SKM-1 treated with dmso at 0.1 percent for 144 hours (cell line): ENCODE results near the gene ZNF608.

Experiments
- DNase-seq: peaks from one replicate; lab custom pipeline; 2025; ENCODE audit not compliant: unreplicated experiment; lab: John Stamatoyannopoulos, UW

The ZNF608 gene

DNA sequence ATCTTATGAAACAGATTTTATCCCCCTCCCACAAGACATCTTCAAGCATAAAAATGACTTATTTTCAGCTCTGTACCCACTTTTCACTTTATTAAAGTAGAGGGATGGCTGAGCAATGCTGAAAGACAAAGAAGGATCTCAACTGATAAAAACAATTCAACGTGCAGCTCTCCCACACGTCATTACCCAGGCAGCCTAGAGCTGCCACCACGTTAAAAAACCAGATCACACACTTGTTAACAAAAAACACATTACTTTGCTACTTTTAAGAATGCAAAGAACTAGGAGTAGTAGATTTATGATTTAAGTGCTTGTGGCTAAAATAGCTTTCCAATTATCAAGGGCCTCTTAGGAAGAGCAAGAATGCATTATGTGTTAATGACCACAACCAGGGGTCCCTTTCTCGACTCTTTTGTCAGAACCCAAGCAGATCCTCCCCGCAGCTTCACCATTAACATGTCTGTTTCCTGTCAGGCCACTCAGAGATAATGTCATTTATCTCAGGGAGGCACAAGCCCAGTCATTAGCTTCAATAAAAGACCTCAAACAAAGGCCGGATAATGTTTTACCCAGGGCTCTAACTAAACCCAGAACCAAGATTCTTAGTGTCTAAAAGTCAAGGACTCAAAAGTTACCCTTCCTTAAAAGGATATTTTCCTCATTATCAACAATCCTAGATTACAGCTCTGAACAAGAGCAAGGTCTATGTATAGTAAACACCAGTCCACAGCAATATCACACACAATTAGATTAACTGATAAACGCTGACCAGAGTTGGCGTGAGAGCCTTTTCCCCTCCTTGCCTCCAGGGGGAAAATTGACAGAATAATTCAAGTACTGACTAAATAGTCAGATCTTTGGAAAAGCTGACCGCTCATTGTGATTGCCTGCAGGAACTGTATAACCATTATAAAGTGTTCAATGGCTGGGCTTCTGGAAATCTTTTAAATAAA, 7.5 kb downstream of the ZNF608 start:
- no peak for DNase-seq

DNA sequence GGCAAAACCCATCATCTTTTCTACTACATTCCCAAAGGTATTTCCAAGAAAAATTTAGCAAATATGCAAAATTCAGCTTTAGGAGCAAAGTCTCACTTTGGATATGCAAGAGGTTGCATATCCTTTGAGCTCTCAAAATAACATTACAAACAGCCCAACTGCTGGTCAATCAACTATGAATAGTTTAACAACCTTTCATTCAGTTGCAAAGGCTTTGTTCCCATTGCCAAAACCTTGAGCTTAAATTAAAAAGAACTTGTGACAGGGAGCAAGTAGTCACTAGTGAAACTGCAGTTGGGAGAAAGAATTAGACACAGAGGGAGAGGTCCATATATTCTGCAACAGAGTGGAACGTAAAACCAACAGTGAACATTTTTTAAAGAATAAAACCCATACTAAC, 8.8 kb downstream of the ZNF608 start:
- no peak for DNase-seq

DNA sequence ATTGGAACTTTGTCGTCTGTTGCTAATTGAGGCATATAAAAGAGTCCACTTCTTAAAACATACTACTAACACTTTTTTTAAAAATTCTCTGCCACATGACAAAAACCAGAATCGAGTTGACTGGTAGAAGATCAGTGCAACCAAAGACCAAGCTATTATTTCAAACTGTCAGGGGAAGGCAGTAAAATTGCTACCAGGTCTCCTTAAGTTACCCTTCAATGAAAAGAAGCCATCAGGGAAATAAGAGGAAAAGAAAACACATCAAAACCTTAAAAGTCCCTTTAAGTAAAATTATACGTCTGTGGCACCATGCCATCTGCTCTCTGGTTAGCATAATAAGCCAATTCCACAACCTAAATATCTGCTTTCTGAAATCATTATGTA, 9.6 kb downstream of the ZNF608 start:
- no peak for DNase-seq

DNA sequence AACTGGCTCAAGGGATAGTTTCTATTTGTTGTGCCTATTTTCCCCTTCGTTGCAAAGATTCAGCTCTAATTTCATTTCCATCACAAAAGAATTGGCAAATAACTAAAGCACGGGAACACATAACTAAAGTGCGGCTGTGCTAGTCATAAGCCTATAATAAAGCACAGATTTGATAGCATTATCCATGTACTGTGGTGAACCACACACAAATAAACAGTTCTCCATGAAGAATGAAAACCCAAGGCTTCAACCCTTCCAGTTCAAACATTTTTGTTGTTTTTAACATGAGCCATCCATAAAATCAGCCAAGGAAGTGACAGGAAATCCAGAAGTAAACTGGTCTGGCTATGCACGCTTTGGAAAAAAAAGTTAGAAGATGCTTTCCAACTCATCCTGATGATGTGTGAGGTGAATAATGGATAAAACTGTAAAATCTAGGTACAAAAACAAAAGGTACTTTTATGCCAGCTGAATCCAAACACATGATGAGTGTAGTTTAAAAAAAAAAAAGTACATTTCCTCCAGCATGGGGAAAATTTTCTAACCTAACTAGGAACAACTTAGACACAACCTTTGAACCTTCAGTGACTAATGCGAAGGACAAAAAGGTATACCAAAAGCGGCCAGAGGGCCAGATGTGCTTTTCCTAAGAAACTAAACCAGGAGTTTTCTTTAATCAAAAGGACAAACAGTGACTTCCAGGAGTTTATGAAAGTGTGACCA, 10.2 kb downstream of the ZNF608 start:
- no peak for DNase-seq

DNA sequence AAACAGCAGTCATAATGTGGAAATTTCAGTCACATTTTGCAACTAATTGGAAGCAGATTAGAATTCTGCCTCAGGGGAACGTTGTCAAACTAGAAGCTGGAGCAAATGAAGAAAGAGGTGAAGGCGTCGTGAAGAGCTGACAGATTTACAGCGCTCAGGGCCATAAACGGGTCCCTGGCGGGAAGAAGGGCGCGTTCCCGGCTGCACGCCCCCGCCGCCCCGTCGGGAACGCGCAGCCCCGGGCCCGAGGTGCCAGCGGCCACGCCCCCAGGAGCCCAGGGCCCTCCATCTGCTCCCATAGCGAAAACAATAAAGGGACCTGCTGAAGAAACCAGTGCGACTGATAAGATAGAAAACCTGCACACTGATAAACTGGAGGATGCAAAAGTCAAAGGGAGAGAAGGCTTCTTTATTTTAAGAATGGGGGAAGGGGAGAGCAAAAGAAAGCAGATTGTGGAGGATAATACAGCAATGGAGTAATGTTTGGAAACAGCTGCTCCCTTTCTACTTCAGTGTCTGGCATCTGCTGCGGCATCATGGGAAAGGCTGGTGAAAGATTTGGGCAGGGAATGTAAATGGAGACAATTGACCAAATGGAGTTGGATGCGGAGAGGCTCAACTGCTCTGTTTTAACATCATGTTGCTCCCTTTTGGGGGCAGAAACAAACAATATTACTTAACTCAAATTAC, 11.1 kb downstream of the ZNF608 start:
- no peak for DNase-seq

DNA sequence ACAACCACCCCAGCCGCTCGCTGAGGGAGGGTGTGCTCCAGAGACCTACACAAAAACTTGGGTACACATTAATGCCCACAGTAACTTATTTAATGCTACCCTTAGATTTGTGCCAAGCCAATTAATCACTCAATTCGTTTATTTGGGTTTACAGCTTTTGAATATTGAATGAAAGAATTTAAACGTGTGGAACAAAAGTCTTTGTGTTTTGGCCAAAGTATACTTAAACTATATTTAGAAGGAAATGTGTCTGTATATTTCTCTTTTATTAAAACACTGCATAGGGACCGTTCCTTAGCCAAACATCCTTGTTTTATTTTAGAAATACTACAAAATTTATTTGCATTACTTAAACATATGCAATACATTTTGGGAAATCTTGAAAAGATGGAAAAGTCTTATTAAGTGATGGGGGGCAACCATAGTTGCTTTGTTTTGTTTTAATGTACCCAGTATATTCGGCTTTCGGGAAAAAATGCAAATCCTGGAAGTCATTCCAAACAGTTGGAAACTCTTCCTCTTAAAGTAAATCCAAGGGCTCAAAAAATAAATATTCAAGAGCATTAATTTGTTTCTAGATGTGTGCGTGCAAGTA, 11.8 kb downstream of the ZNF608 start:
- DNase-seq, result no peak

DNA sequence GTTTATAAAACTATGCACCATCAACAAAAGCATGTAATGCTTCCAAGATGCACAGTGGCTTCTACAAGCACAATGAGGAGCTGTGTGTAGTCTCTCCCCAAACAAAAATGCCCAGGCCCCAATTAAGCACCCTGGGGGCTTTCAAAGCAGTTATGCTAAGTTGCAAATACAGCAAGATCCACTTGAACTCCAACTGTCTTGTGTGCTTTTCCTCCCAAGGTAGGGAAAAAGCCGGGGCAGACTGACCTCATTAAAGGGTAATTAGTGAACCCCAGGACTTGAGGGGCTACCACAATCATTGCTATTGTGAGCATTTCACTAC, 13.1 kb downstream of the ZNF608 start:
- DNase-seq, result no peak

DNA sequence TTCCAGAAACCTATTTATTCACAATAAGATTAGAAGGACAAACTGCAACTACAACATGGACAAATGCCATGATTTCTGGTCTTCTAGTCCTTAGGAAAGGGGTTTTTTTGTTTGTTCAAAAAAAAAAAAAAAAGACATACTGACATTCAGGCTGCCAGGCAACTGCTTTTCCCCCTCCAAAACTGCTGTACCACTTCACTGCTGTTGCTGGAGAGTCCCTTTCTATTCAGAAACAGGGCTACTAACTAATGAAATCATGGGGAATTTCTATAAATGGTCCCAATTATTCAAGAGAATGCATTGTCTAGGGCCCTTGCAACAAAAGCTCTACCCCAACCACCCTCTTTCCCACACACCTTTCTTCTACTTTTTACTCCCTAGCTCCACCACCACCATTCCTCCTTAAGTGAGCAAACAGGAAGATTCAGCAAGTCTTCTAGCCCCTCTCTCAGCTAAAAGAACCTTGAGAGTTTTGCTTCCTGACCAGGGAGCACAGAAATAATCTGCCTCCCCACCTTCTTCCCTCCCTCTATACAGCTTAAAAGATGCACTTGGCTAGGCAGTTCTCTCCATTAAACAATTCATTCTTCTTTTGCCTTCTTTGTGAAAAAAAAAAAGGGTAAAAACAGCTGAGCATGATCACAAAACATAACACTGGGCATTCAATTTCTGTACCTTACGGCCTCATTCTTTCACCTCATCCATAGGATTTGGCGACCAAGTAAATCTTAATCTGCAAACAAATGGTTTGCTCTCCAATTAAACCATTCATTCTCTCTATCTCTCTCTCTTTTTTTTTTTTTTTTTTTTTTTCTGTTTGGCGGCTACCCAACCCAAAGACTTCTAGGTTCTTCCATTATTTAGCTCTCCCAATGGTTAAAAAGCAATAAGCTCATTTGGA, 13.8 kb downstream of the ZNF608 start:
- DNase-seq, result no peak

DNA sequence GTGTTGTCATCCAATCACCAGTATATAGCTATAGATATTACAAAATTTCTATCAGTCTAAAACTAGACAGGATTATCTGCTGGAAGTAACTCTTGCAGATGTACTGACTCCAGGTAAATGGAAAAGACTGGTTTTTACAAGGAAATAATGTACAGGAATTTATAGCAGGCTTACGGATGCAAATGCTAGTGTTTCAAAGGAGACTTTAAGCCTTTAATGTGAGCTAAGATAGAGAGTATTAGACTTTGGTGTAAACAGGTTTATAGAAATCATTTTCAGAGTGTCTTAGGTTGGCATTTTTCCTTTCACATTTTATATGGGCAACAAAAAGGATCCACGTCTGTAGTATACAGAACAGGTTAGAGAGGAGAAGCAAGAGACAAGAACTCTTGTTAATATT, 16.1 kb downstream of the ZNF608 start:
- no peak for DNase-seq

DNA sequence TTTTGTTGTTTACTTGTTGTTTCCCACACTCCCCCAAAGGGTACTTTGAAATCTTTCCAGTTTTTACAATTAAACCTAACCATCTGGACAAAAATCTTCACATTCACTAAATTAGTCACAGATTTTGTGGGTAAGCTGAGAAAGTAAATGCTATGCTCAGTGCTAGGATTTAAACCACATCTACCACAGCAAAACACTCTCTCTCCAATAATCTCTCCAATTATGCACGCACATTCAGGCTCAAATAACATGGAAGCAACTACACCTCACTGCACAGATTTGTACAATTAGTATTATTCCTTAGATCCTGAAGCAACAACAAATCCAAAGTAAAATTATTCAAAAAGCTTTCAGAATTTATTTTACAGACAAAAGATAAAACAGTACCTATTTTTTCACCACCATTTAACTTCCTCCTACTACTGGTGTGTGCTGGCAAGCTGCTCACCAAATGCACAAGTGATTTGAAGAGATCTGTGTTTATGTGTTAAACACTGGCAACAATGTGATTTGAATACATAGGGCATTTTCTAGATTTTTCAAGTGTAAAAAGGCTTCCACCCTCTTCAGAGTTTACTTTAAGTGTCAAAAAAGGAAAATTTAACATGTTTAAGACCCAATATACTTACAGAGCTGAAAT, 16.6 kb downstream of the ZNF608 start:
- DNase-seq, result no peak

DNA sequence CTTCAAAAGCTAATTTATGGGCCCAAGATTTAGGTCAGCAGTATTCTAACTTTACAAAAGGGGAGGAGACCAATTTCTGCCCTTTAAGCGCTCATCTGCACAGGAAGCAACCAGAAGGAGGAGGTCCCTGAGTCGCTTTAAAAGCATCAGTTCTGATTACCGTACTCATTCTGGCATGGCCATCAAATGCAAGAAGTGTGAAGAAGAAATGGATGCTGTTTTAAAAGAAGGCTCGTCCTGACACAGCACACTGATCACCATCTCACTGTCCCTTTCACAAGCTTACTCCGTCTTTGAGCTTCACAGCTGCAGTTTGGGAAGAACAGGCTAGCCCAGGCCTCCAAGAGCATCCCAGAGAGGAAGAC, 17.5 kb downstream of the ZNF608 start:
- no peak for DNase-seq

DNA sequence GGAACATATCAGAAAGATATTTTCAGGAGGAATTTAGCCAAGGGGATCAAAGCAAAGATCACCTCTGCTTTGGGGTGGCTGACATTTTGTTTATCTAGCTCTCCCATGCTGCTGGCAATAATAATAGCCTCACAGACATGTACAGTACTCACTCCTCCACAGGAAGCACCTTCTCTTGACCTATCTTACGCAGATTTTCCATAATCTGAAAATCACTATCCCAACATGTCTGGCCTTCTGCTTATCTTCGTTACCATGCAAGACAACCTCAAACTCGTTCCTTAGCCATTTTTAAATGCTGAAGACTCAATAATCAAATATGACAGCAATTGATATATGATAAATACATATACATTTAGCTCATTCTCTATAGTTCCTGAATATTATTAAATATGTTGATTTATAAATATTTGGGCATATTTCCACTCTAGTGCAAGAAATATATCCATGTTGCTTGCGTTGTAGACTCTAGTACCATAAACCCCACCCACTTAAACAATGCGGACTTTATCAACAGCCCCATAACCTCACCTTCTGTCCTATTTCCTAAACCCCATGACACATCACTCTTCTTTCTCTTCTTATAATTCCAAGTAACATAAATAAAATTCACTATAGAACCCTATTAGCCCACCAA, 18.0 kb downstream of the ZNF608 start:
- DNase-seq, result no peak

DNA sequence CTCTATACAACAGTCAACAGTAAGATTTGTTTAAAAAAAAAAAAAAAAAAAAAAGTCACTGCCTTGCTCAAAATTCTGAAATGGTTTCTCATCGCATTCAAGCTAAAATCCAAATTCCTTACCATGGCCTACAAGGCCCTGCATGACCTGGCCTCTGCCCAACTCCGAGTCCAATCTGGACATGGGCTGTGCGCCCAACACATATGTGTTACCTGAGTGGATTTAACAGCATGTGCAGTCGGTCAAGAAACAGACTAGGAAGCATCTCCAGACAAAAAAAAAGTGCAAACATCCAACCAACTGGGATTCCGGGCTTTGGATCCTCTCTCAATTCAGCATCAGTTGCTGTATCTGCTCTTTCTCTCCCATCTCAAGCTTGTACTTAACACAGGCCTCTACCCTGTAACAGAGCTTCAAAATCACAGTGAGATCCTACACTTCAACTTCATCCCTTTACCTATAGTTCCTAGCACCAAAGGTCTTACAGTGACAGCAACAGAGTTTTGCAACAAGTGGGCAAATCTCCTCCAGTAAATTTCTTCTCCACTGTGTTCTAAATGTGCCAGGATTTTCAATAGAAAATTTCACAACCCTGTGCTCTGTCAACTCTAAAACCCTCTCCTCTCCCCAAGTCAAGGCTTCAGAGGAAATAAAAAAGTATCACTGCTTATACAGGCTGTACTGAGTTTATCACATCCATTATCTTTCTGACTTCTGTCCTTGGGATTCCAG, 19.6 kb downstream of the ZNF608 start:
- DNase-seq, result no peak

DNA sequence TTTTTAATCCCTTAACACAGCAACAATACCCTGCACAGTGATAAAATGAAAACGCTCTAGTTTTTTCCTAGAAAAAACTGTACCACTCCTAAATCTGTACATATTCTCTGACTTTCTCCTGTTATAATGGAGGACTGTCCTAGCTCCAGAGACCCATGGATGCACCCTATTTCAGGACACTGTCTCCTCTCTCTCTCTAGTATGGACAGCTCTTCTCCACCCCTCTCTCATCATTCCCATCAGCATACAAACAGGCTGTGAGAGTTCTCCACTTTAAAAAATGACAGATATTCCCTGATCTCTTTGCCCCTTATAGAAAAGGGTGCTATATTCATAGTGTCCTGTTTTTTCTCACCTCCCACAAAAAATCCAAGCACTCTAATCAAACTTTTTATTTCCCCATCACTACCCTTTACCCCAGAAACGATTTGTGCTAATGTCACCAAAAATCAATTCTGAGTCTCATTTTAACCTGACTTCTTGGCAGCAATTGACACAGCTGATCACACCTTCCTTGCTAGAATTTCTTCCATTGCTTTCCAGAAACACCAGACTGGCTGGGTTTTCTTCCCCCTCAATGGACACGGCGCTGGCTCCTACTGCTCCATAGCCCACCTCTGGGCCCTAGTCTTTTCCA, 20.7 kb downstream of the ZNF608 start:
- DNase-seq, result no peak

DNA sequence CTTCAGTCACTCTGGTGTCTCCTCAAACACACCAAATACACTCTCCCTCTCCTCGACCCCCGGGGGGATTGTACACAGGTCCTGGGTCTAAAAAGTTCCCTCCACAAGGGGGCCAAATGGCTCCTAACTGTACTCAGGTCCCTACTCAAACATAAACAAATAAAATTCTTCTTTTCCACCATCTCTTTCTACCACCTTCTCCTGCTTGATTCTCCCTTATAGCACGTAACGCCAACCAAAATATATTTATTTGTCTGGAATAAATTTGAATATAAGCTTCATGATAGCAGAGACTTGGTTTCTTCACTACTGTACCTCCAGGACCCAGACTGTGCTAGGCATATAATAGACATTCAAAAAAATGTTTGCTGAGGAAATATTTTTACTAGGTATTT, 21.4 kb downstream of the ZNF608 start:
- DNase-seq, result no peak

DNA sequence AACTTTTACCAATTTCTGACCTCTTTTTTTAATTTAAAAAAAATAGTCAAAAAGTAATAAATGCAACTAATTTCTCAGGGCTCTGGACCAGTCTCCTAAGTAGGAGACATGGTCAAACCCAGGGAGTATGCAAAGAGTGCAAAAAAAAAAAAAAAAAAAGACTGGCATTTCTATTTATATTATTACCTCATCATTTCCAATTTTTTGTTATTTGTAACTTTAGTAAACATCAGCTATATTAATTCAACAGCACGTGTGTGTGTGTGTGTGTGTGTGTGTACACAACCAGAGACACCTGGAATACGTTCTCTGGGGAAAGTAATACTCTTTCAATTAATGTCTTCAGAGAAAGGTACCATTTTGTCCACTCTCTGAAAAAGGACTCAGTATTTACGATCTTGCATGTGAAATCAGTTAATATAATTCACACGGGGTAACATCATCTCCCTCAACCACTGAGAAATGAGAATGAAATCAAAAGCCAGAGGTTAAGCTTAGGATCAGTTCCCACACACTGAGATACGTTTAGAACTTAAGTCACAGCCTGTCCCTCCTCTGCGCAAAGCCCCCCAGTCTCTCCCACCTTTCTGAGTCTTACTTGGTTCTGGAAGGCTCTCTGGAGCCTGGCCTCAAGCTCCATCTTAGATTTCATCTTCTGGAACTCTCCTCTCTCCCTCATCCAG, 21.9 kb downstream of the ZNF608 start:
- no peak for DNase-seq

DNA sequence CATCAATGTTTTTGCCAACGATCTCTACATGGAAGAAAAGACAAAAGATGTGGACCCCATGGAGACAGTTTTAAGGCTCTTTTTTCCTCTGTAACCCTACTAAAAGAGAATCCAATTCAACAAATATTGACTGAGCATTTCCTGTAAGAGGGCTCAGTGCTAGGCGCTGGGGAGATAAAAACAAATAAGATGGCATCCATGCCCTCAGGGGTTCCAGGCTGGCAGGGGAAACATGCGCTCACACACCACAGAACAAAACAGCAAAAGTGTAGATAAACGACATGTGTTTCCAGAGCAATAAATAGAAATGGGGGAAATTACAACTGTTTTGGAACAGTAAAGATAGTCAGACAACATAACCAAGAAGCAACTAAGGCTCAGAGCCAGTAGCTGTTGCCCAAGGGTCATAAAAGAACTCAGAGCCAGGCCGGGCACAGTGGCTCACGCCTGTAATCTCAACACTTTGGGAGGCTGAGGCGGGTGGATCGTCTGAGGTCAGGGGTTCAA, 25.2 kb downstream of the ZNF608 start:
- no peak for DNase-seq

DNA sequence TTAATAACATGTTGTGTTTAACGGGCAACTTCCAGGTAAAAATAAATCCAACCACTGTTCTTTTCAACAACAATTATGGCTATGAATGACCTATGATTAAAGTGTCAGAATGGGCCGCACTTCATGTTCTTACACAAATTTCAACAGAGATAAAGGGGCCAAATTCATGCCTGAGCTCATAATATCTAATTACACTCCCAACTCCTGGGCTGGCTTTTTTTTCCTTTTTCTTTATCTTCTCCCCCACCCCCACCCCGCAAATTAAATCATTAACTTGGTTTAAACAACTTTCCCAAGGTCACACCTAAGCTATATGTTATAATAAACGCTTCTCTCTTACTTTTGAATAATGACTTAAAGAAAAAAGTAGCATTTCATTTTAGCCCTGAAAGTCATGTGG, 25.8 kb downstream of the ZNF608 start:
- DNase-seq, result no peak
